ENCODE measurements around the gene PRKN.

DNA sequence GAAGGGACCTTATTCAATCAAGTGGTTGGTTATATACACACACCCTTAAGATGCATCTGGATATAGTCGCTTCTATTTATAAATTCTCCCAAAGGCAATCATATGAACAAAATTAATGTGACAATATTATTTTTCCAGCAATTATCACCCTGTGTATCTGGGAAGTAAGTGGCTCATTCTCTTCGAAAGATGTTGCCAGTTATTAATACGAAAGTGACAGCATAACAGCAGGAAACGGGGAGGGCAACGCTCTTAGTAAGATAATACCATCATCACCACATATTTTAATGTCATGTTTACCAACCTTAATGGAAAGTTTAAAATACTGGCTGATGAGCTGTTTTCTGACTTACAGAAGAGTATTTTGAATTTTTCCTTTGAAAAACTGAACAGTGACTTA, 756.5 kb downstream of the PRKN start:
- TF ChIP-seq POLR2AphosphoS5 (IDR thresholded peaks at IDR 0.05; ENCODE audit: low read depth, low read length) (no peak), TCF7L2 (IDR thresholded peaks at IDR 0.05; ENCODE audit: low read depth, low read length) (no peak), SIN3A (IDR thresholded peaks at IDR 0.05; ENCODE audit: borderline replicate concordance, insufficient read depth, low read depth, low read length) (no peak)
- TF ChIP-seq, protein P1, sequence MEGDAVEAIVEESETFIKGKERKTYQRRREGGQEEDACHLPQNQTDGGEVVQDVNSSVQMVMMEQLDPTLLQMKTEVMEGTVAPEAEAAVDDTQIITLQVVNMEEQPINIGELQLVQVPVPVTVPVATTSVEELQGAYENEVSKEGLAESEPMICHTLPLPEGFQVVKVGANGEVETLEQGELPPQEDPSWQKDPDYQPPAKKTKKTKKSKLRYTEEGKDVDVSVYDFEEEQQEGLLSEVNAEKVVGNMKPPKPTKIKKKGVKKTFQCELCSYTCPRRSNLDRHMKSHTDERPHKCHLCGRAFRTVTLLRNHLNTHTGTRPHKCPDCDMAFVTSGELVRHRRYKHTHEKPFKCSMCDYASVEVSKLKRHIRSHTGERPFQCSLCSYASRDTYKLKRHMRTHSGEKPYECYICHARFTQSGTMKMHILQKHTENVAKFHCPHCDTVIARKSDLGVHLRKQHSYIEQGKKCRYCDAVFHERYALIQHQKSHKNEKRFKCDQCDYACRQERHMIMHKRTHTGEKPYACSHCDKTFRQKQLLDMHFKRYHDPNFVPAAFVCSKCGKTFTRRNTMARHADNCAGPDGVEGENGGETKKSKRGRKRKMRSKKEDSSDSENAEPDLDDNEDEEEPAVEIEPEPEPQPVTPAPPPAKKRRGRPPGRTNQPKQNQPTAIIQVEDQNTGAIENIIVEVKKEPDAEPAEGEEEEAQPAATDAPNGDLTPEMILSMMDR (IDR thresholded peaks at IDR 0.05) = no peak
- TF ChIP-seq, protein P2, sequence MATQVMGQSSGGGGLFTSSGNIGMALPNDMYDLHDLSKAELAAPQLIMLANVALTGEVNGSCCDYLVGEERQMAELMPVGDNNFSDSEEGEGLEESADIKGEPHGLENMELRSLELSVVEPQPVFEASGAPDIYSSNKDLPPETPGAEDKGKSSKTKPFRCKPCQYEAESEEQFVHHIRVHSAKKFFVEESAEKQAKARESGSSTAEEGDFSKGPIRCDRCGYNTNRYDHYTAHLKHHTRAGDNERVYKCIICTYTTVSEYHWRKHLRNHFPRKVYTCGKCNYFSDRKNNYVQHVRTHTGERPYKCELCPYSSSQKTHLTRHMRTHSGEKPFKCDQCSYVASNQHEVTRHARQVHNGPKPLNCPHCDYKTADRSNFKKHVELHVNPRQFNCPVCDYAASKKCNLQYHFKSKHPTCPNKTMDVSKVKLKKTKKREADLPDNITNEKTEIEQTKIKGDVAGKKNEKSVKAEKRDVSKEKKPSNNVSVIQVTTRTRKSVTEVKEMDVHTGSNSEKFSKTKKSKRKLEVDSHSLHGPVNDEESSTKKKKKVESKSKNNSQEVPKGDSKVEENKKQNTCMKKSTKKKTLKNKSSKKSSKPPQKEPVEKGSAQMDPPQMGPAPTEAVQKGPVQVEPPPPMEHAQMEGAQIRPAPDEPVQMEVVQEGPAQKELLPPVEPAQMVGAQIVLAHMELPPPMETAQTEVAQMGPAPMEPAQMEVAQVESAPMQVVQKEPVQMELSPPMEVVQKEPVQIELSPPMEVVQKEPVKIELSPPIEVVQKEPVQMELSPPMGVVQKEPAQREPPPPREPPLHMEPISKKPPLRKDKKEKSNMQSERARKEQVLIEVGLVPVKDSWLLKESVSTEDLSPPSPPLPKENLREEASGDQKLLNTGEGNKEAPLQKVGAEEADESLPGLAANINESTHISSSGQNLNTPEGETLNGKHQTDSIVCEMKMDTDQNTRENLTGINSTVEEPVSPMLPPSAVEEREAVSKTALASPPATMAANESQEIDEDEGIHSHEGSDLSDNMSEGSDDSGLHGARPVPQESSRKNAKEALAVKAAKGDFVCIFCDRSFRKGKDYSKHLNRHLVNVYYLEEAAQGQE (IDR thresholded peaks at IDR 0.05; ENCODE audit: insufficient read depth in 1 of 2, low read depth in 2 of 2, low read length in 1 of 2) = no peak
